GM23338 (cell line): ENCODE measurements around the gene NDST1. TPM values are rescaled to one million over a fixed set of nuclear protein-coding genes. Genes with fewer than 3 reads are reported as not detected.
A peak's percentile ranks its signal among the peaks of the same experiment; 100 is the strongest.

Experiments used
- ATAC-seq: fragments of 200-7000 bp; cut with Tn5 transposase; 3 replicates; pipeline ENCODE4 v1.9.1; 2020
- DNase-seq: peaks from one replicate; pipeline ENCODE4 v3.0.0-alpha.2; 2015; ENCODE audit warnings: low spot score
- H2AFZ ChIP-seq: fragments of 200-600 bp; sonication (generic); 2 replicates; pipeline ENCODE4 v1.8.0; 2016; ENCODE audit warnings: antibody characterized with exemption, mild to moderate bottlenecking, moderate library complexity
- H3F3A ChIP-seq: fragments of 200-600 bp; sonication (generic); replicated peaks from 2 replicates; pipeline ENCODE4 v1.8.0; 2017; ENCODE audit warnings: antibody characterized with exemption, mixed run types, low read depth
- H3K27ac ChIP-seq: fragments of 200-600 bp; sonication (generic); 2 replicates; pipeline ENCODE4 v1.6.1; 2016; ENCODE audit warnings: low read depth
- H3K27me3 ChIP-seq: fragments of 200-600 bp; sonication (generic); 2 replicates; pipeline ENCODE4 v1.8.0; 2016; ENCODE audit warnings: mild to moderate bottlenecking, mixed run types, moderate library complexity; ENCODE audit not compliant: insufficient read depth
- H3K36me3 ChIP-seq: fragments of 200-600 bp; sonication (generic); 2 replicates; pipeline ENCODE4 v1.8.0; 2016; ENCODE audit warnings: mild to moderate bottlenecking; ENCODE audit not compliant: insufficient read depth
- H3K4me1 ChIP-seq: fragments of 200-600 bp; sonication (generic); 2 replicates; pipeline ENCODE4 v1.8.0; 2016; ENCODE audit warnings: mild to moderate bottlenecking, moderate library complexity; ENCODE audit not compliant: insufficient read depth
- H3K4me2 ChIP-seq: fragments of 200-600 bp; sonication (generic); 2 replicates; pipeline ENCODE4 v1.7.1; 2017; ENCODE audit warnings: mixed run types
- H3K4me3 ChIP-seq: fragments of 200-600 bp; sonication (generic); 2 replicates; pipeline ENCODE4 v1.6.1; 2016; ENCODE audit warnings: mixed run types
- H3K79me2 ChIP-seq: fragments of 200-600 bp; sonication (generic); replicated peaks from 2 replicates; pipeline ENCODE4 v1.8.0; 2017; ENCODE audit warnings: mild to moderate bottlenecking; ENCODE audit not compliant: insufficient read depth
- H3K9me2 ChIP-seq: fragments of 200-600 bp; sonication (generic); 2 replicates; pipeline ENCODE4 v1.8.0; 2017; ENCODE audit not compliant: insufficient read depth
- H4K20me1 ChIP-seq: fragments of 200-600 bp; sonication (generic); replicated peaks from 2 replicates; pipeline ENCODE4 v1.8.0; 2017; ENCODE audit warnings: mild to moderate bottlenecking; ENCODE audit not compliant: insufficient read depth
- H3K27ac Mint-ChIP-seq: 2 replicates; pipeline ENCODE4 v1.8.0; 2020; ENCODE audit warnings: inconsistent platforms, mild to moderate bottlenecking, moderate library complexity, mixed read lengths
- H3K27me3 Mint-ChIP-seq: 3 replicates; pipeline ENCODE4 v1.8.0; 2022; ENCODE audit warnings: low read depth, mild to moderate bottlenecking, moderate library complexity, mixed read lengths, inconsistent platforms; ENCODE audit not compliant: insufficient read depth, poor library complexity
- H3K36me3 Mint-ChIP-seq: 3 replicates; pipeline ENCODE4 v1.8.0; 2021; ENCODE audit warnings: low read depth, mild to moderate bottlenecking, inconsistent platforms, moderate library complexity, mixed read lengths
- H3K4me1 Mint-ChIP-seq: 3 replicates; pipeline ENCODE4 v1.8.0; 2020; ENCODE audit warnings: mild to moderate bottlenecking, inconsistent platforms, mixed read lengths
- H3K4me3 Mint-ChIP-seq: 3 replicates; pipeline ENCODE4 v1.8.0; 2021; ENCODE audit warnings: moderate library complexity, mild to moderate bottlenecking, inconsistent platforms, mixed read lengths
- H3K9me3 Mint-ChIP-seq: 3 replicates; pipeline ENCODE4 v1.8.0; 2020; ENCODE audit warnings: moderate library complexity, mild to moderate bottlenecking, inconsistent platforms, mixed read lengths
- CREB1 ChIP-seq: fragments of 250-450 bp; sonication (Bioruptor Pico); IDR thresholded peaks from 2 replicates; pipeline ENCODE4 v1.5.0; 2020; ENCODE audit warnings: low read depth, mild to moderate bottlenecking, moderate library complexity
- CTCF ChIP-seq, 2 experiments: fragments of 200-600 bp in 1 of 2; sonication (generic) in 1 of 2; conservative IDR thresholded peaks; 2 replicates each; pipeline versions ENCODE4 v1.5.1 to v1.6.1; 2016 to 2017; ENCODE audit warnings: antibody characterized with exemption in 2 of 2, low read depth in 2 of 2, mild to moderate bottlenecking in 2 of 2, moderate library complexity in 1 of 2
- ETS1 ChIP-seq: IDR thresholded peaks from 2 replicates; pipeline ENCODE4 v1.6.1; 2016; ENCODE audit warnings: antibody characterized with exemption
- EZH2 ChIP-seq: fragments of 200-600 bp; sonication (generic); IDR thresholded peaks from one replicate; pipeline ENCODE4 v1.8.0; 2017; ENCODE audit warnings: antibody characterized with exemption, mild to moderate bottlenecking, low read depth; ENCODE audit not compliant: unreplicated experiment
- EZH2phosphoT487 ChIP-seq: fragments of 200-600 bp; sonication (generic); IDR thresholded peaks from one replicate; pipeline ENCODE4 v1.8.1; 2018; ENCODE audit warnings: antibody characterized with exemption; ENCODE audit not compliant: unreplicated experiment
- JUNB ChIP-seq: IDR thresholded peaks from one replicate; pipeline ENCODE4 v1.6.1; 2016; ENCODE audit warnings: antibody characterized with exemption; ENCODE audit not compliant: unreplicated experiment
- NANOG ChIP-seq: IDR thresholded peaks from 2 replicates; pipeline ENCODE4 v1.6.1; 2016; ENCODE audit warnings: antibody characterized with exemption, borderline replicate concordance
- POLR2AphosphoS5 ChIP-seq: IDR thresholded peaks from 2 replicates; pipeline ENCODE4 v1.6.1; 2016; ENCODE audit warnings: antibody characterized with exemption, low read depth
- REST ChIP-seq: IDR thresholded peaks from one replicate; pipeline ENCODE4 v1.6.1; 2018; ENCODE audit warnings: antibody characterized with exemption; ENCODE audit not compliant: unreplicated experiment
- STAT1 ChIP-seq: IDR thresholded peaks from one replicate; pipeline ENCODE4 v1.6.1; 2016; ENCODE audit warnings: antibody characterized with exemption; ENCODE audit not compliant: unreplicated experiment
- ZNF114 ChIP-seq: fragments of 250-450 bp; sonication (Bioruptor Pico); IDR thresholded peaks from 2 replicates; pipeline ENCODE4 v1.5.0; 2020; ENCODE audit warnings: mild to moderate bottlenecking, moderate library complexity
- ZNF331 ChIP-seq: fragments of 250-450 bp; sonication (Bioruptor Pico); IDR thresholded peaks from 2 replicates; pipeline ENCODE4 v1.5.0; 2020; ENCODE audit warnings: low read depth, mild to moderate bottlenecking, moderate library complexity
- ZNF462 ChIP-seq: fragments of 250-450 bp; sonication (Bioruptor Pico); IDR thresholded peaks from 2 replicates; pipeline ENCODE4 v1.5.0; 2020; ENCODE audit warnings: mild to moderate bottlenecking, moderate library complexity
- polyA plus RNA-seq: library from polyadenylated mRNA; unstranded; fragments of >200 nt; fragmentation: Nextera tagmentation; extraction: Ambion mirVana; gene quantifications from 2 replicates; pipeline ENCODE4 v1.2.1, GENCODE V29; 2016
- total RNA-seq: library from RNA; depleted of rRNA; stranded (reverse); fragments of >200 nt; shearing (Covaris generic); gene quantifications from 2 replicates; pipeline ENCODE4 v1.2.3, GENCODE V29; 2014

NDST1 gene
- total and polyA plus RNA-seq, 2 experiments from 2014 or later: 7.3 to 85.0 TPM

GRCh38 chr5:150500328-150500841 is 7.5 kb upstream of the NDST1 start:
- peaks cover 20% of the 10 kb centered on the region for H3K27me3 Mint-ChIP-seq
- H3F3A ChIP-seq: 0 out of 2 replicates have a peak, but pooled peaks cover 2% of the 10 kb centered on the region
- no peak for TF ChIP-seq ZNF114
- TF ChIP-seq JUNB: no peak
- TF ChIP-seq NANOG: no peak
- no peak for TF ChIP-seq CTCF (conservative IDR thresholded peaks at IDR 0.05; ENCODE audit: low read depth in 2 of 2)
- TF ChIP-seq ETS1: no peak
- no peak for TF ChIP-seq CREB1 (CRISPR knock-in tag)
- no peak for TF ChIP-seq EZH2phosphoT487
- no peak for TF ChIP-seq STAT1
- TF ChIP-seq REST: no peak
- no peak for TF ChIP-seq ZNF462
- TF ChIP-seq POLR2AphosphoS5: no peak
- TF ChIP-seq EZH2: no peak
- TF ChIP-seq ZNF331: no peak
- no peak overlapping the region for H3K4me3 Mint-ChIP-seq
- peaks cover 100% of the 10 kb centered on the region for H3K79me2 ChIP-seq
- no peaks in the 10 kb centered on the region; the same call in 1 of the 2 replicates for H3K36me3 ChIP-seq
- H3K27ac ChIP-seq: no peak overlapping the region
- H3K4me1 Mint-ChIP-seq: peaks cover 69% of the 10 kb centered on the region
- peaks cover 23% of the 10 kb centered on the region for H3K4me1 ChIP-seq
- no peak for ATAC-seq
- no peaks in the 10 kb centered on the region for H3K9me2 ChIP-seq
- H2AFZ ChIP-seq: no peak overlapping the region
- H3K36me3 Mint-ChIP-seq: 0 out of 3 replicates have a peak, but pooled peaks cover 9% of the 10 kb centered on the region
- no peak for DNase-seq
- H3K4me2 ChIP-seq: no peak overlapping the region
- H3K9me3 Mint-ChIP-seq: no peaks in the 10 kb centered on the region
- H4K20me1 ChIP-seq: peaks cover 26% of the 10 kb centered on the region
- H3K27ac Mint-ChIP-seq: peak overlapping the region; percentile 87; the same call in 1 of the 2 replicates
- no peak overlapping the region for H3K4me3 ChIP-seq
- no peaks in the 10 kb centered on the region for H3K27me3 ChIP-seq
